Neural cell (in vitro differentiated cells): ENCODE results near the gene ANKRD13A. TPM values are rescaled to one million over a fixed set of nuclear protein-coding genes. Genes with fewer than 3 reads are reported as not detected.

Experiments used
- H2AFZ ChIP-seq: fragments of 200-600, 300-800 bp; sonication (generic), shearing (Covaris generic); 2 replicates; pipeline ENCODE4 v1.6.0; 2014; ENCODE audit warnings: low read depth, mild to moderate bottlenecking, antibody characterized with exemption, low read length, moderate library complexity
- H3F3A ChIP-seq: fragments of 200-600 bp; shearing (Covaris generic); 2 replicates; pipeline ENCODE4 v1.6.1; 2016; ENCODE audit warnings: mild to moderate bottlenecking, moderate library complexity, mixed read lengths, antibody characterized with exemption, low read length; ENCODE audit not compliant: insufficient read depth, poor library complexity, severe bottlenecking
- H3K27ac ChIP-seq: fragments of 200-600, 300-800 bp; sonication (generic), shearing (Covaris generic); 2 replicates; pipeline ENCODE4 v1.5.1; 2014; ENCODE audit warnings: mild to moderate bottlenecking, low read length, moderate library complexity
- H3K27me3 ChIP-seq: fragments of 300-800, 200-600 bp; sonication (generic), shearing (Covaris generic); 2 replicates; pipeline ENCODE4 v1.6.0; 2014; ENCODE audit warnings: mild to moderate bottlenecking, low read depth, low read length, moderate library complexity; ENCODE audit not compliant: insufficient read depth
- H3K36me3 ChIP-seq: fragments of 300-800, 200-600 bp; sonication (generic), shearing (Covaris generic); 2 replicates; pipeline ENCODE4 v1.5.1; 2014; ENCODE audit warnings: mild to moderate bottlenecking, antibody characterized with exemption, low read length, moderate library complexity; ENCODE audit not compliant: insufficient read depth
- H3K4me2 ChIP-seq: fragments of 300-800, 200-600 bp; sonication (generic), shearing (Covaris generic); 2 replicates; pipeline ENCODE4 v1.6.0; 2014; ENCODE audit warnings: mild to moderate bottlenecking, low read length
- H3K4me3 ChIP-seq: fragments of 300-800, 200-600 bp; sonication (generic), shearing (Covaris generic); 2 replicates; pipeline ENCODE4 v1.5.1; 2014; ENCODE audit warnings: mild to moderate bottlenecking, low read length, moderate library complexity
- H3K79me2 ChIP-seq: fragments of 200-600 bp; shearing (Covaris generic); replicated peaks from 2 replicates; pipeline ENCODE4 v1.6.0; 2014; ENCODE audit warnings: mild to moderate bottlenecking, low read length, moderate library complexity; ENCODE audit not compliant: insufficient read depth
- H3K9ac ChIP-seq: fragments of 300-800, 200-600 bp; sonication (generic), shearing (Covaris generic); 2 replicates; pipeline ENCODE4 v1.6.1; 2016; ENCODE audit warnings: mild to moderate bottlenecking, low read length, mixed read lengths
- H3K9me2 ChIP-seq: fragments of 200-600 bp; shearing (Covaris generic); 2 replicates; pipeline ENCODE4 v1.6.1; 2016; ENCODE audit warnings: mild to moderate bottlenecking, low read length, mixed read lengths; ENCODE audit not compliant: insufficient read depth
- H3K9me3 ChIP-seq: fragments of 200-600, 300-800 bp; sonication (generic), shearing (Covaris generic); 2 replicates; pipeline ENCODE4 v1.6.1; 2016; ENCODE audit warnings: mild to moderate bottlenecking, mixed run types, low read length, moderate library complexity, mixed read lengths
- H4K20me1 ChIP-seq: fragments of 200-600 bp; shearing (Covaris generic); 2 replicates; pipeline ENCODE4 v1.6.1; 2016; ENCODE audit warnings: mild to moderate bottlenecking, mixed run types; ENCODE audit not compliant: insufficient read depth
- EP300 ChIP-seq: fragments of 450-650 bp; conservative IDR thresholded peaks from 2 replicates; pipeline ENCODE4 v1.6.1; 2014; ENCODE audit warnings: antibody characterized with exemption, mild to moderate bottlenecking, moderate library complexity; ENCODE audit not compliant: poor library complexity, severe bottlenecking
- EZH2 ChIP-seq: fragments of 200-600, 300-800 bp; shearing (Covaris generic), sonication (generic); IDR thresholded peaks from 2 replicates; pipeline ENCODE4 v1.6.1; 2014; ENCODE audit warnings: antibody characterized with exemption, low read length, borderline replicate concordance, mild to moderate bottlenecking; ENCODE audit not compliant: insufficient read depth, poor library complexity, severe bottlenecking
- MXI1 ChIP-seq: fragments of 450-650 bp; conservative IDR thresholded peaks from 2 replicates; pipeline ENCODE4 v1.6.1; 2014; ENCODE audit warnings: antibody characterized with exemption, mild to moderate bottlenecking; ENCODE audit not compliant: poor library complexity, severe bottlenecking
- POLR2AphosphoS5 ChIP-seq: IDR thresholded peaks from 2 replicates; pipeline ENCODE4 v1.6.1; 2012
- RAD21 ChIP-seq: fragments of 450-650 bp; conservative IDR thresholded peaks from 2 replicates; pipeline ENCODE4 v1.6.1; 2014; ENCODE audit warnings: antibody characterized with exemption, mild to moderate bottlenecking, moderate library complexity
- SMC3 ChIP-seq: fragments of 450-650 bp; conservative IDR thresholded peaks from 2 replicates; pipeline ENCODE4 v1.6.1; 2014; ENCODE audit warnings: antibody characterized with exemption, mild to moderate bottlenecking, moderate library complexity; ENCODE audit not compliant: poor library complexity
- TAF1 ChIP-seq: IDR thresholded peaks from 2 replicates; pipeline ENCODE4 v1.6.1; 2012; ENCODE audit warnings: low read depth
- polyA plus RNA-seq: library from polyadenylated mRNA; depleted of rRNA; stranded (reverse); fragments of >200 nt; gene quantifications from 2 replicates; pipeline ENCODE4 v1.2.3, GENCODE V29; 2014
- TF ChIP-seq, protein P1 (sequence below): fragments of 450-650 bp; IDR thresholded peaks from 2 replicates; pipeline ENCODE4 v1.5.1; 2014; ENCODE audit warnings: antibody characterized with exemption, mild to moderate bottlenecking, moderate library complexity; ENCODE audit not compliant: poor library complexity, severe bottlenecking
- TF ChIP-seq, protein P2 (sequence below): IDR thresholded peaks from 2 replicates; pipeline ENCODE4 v1.6.1; 2012; ENCODE audit warnings: borderline replicate concordance

The ANKRD13A gene
- polyA plus RNA-seq, 1 donor from 2014 or later = 89.2 TPM

DNA sequence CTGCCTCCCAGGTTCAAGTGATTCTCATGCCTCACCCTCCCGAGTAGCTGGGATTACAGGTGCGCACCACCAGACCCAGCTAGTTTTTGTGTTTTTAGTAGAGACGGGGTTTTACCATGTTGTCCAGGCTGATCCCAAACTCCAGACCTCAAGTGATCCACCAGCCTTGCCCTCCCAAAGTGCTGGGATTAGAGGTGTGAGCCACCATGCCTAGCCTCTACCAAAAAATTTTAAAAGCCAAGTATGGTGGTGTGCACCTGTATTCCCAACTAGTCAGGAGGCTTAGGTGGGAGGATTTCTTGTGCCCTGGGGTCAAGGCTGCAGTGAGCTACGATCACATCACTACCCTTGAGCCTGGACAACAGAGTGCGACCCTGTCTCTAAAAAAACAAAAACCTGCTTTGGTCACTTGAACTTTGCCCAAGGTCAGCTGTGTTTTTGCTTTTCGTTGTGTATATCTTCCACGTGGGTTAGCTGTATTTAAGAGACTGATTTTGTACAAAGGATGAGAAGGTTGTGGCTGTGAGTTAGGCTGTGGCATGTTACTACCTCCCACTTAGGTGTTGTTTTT, 36.4 kb downstream of the ANKRD13A start:
- Histone ChIP-seq H4K20me1 (no peaks in the 10 kb centered on the region), H3K27me3 (no peaks in the 10 kb centered on the region), H3K4me2 (no peak overlapping the region), H3K9me2 (no peaks in the 10 kb centered on the region), H2AFZ (no peak overlapping the region), H3K9ac (no peak overlapping the region), H3K36me3 (peaks cover 4% of the 10 kb centered on the region), H3K27ac (no peak overlapping the region), H3K9me3 (no peaks in the 10 kb centered on the region), H3F3A (no peaks in the 10 kb centered on the region), H3K79me2 (no peaks in the 10 kb centered on the region), H3K4me3 (no peak overlapping the region)
- TF ChIP-seq POLR2AphosphoS5 (no peak), EZH2 (no peak), SMC3 (no peak), MXI1 (no peak), RAD21 (no peak), EP300 (no peak), TAF1 (no peak)
- TF ChIP-seq, protein P1, sequence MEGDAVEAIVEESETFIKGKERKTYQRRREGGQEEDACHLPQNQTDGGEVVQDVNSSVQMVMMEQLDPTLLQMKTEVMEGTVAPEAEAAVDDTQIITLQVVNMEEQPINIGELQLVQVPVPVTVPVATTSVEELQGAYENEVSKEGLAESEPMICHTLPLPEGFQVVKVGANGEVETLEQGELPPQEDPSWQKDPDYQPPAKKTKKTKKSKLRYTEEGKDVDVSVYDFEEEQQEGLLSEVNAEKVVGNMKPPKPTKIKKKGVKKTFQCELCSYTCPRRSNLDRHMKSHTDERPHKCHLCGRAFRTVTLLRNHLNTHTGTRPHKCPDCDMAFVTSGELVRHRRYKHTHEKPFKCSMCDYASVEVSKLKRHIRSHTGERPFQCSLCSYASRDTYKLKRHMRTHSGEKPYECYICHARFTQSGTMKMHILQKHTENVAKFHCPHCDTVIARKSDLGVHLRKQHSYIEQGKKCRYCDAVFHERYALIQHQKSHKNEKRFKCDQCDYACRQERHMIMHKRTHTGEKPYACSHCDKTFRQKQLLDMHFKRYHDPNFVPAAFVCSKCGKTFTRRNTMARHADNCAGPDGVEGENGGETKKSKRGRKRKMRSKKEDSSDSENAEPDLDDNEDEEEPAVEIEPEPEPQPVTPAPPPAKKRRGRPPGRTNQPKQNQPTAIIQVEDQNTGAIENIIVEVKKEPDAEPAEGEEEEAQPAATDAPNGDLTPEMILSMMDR = no peak
- TF ChIP-seq, protein P2, sequence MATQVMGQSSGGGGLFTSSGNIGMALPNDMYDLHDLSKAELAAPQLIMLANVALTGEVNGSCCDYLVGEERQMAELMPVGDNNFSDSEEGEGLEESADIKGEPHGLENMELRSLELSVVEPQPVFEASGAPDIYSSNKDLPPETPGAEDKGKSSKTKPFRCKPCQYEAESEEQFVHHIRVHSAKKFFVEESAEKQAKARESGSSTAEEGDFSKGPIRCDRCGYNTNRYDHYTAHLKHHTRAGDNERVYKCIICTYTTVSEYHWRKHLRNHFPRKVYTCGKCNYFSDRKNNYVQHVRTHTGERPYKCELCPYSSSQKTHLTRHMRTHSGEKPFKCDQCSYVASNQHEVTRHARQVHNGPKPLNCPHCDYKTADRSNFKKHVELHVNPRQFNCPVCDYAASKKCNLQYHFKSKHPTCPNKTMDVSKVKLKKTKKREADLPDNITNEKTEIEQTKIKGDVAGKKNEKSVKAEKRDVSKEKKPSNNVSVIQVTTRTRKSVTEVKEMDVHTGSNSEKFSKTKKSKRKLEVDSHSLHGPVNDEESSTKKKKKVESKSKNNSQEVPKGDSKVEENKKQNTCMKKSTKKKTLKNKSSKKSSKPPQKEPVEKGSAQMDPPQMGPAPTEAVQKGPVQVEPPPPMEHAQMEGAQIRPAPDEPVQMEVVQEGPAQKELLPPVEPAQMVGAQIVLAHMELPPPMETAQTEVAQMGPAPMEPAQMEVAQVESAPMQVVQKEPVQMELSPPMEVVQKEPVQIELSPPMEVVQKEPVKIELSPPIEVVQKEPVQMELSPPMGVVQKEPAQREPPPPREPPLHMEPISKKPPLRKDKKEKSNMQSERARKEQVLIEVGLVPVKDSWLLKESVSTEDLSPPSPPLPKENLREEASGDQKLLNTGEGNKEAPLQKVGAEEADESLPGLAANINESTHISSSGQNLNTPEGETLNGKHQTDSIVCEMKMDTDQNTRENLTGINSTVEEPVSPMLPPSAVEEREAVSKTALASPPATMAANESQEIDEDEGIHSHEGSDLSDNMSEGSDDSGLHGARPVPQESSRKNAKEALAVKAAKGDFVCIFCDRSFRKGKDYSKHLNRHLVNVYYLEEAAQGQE = no peak

DNA sequence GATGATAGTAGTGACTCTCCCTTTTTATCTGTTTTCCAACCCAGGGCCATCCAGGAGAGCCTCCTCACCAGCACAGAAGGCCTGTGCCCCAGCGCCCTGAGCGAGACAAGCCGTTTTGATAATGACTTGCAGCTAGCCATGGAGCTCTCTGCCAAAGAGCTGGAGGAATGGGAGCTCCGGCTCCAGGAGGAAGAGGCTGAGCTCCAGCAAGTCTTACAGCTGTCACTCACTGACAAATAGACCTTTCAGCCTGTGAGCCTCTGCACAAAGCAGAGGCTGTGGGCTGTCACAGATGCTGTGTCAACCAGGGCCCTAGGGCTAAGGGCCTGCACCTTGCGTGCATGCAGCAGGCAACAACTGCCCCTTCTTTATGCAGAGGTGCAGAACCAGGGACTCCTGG, 38.1 kb downstream of the ANKRD13A start:
- H3K36me3 ChIP-seq = peaks cover 8% of the 10 kb centered on the region
- no peaks in the 10 kb centered on the region for H3K9me2 ChIP-seq
- no peak overlapping the region for H2AFZ ChIP-seq
- H3K9ac ChIP-seq = no peak overlapping the region
- H3K9me3 ChIP-seq = no peaks in the 10 kb centered on the region
- no peak overlapping the region for H3K27ac ChIP-seq
- H3K27me3 ChIP-seq = no peaks in the 10 kb centered on the region
- no peaks in the 10 kb centered on the region for H4K20me1 ChIP-seq
- TF ChIP-seq TAF1 (no peak), POLR2AphosphoS5 (no peak), RAD21 (no peak), MXI1 (no peak), EP300 (no peak), SMC3 (no peak), EZH2 (no peak)
- TF ChIP-seq, protein P2 = no peak
- TF ChIP-seq, protein P1 = no peak
- no peak overlapping the region for H3K4me3 ChIP-seq
- no peaks in the 10 kb centered on the region for H3K79me2 ChIP-seq
- H3F3A ChIP-seq = no peaks in the 10 kb centered on the region
- no peak overlapping the region for H3K4me2 ChIP-seq
